GM10248 (cell line): Measurements from ENCODE around the gene SLC25A22.
A peak's percentile ranks its signal among the peaks of the same experiment; 100 is the strongest.

ENCODE experiments used
- CTCF ChIA-PET: fragments of 300-600 bp; sonication (Branson Sonifier 250); formaldehyde crosslinking; extraction: SDS; loops from one replicate; lab custom pipeline; 2021; ENCODE audit warnings: antibody characterized with exemption; lab: Yijun Ruan, JAX
- POLR2A ChIA-PET: fragments of 350-650 bp; sonication (Branson Sonifier 250); formaldehyde crosslinking; extraction: SDS; loops from one replicate; lab custom pipeline; 2020; ENCODE audit warnings: antibody characterized with exemption; lab: Yijun Ruan, JAX
- DNase-seq: peaks from one replicate; pipeline ENCODE4 v3.0.0; 2012; ENCODE audit errors: extremely low spot score
- TF ChIP-seq, protein P1 (sequence below): IDR thresholded peaks from 2 replicates; pipeline ENCODE4 v1.5.1; 2012; ENCODE audit warnings: mild to moderate bottlenecking, low read depth; ENCODE audit errors: extremely low read depth, missing control alignments, control extremely low read depth

The SLC25A22 gene

GRCh38 chr11:843818-844692 lies 46.0 kb upstream of the SLC25A22 start:
- DNase-seq: no peak
- ChIA-PET CTCF (interaction anchor here (1.2 to 1.7 kb wide), 3 partner anchors 13 to 209 kb away, joined by 3 to 5 read pairs (median 3); no protein-coding TSS in a partner anchor), POLR2A (interaction anchor here (0.6 to 1.3 kb wide), 3 partner anchors 10 to 236 kb away, joined by 4 to 6 read pairs (median 5); partner anchors contain the start of gene CD151)
- TF ChIP-seq, protein P1, sequence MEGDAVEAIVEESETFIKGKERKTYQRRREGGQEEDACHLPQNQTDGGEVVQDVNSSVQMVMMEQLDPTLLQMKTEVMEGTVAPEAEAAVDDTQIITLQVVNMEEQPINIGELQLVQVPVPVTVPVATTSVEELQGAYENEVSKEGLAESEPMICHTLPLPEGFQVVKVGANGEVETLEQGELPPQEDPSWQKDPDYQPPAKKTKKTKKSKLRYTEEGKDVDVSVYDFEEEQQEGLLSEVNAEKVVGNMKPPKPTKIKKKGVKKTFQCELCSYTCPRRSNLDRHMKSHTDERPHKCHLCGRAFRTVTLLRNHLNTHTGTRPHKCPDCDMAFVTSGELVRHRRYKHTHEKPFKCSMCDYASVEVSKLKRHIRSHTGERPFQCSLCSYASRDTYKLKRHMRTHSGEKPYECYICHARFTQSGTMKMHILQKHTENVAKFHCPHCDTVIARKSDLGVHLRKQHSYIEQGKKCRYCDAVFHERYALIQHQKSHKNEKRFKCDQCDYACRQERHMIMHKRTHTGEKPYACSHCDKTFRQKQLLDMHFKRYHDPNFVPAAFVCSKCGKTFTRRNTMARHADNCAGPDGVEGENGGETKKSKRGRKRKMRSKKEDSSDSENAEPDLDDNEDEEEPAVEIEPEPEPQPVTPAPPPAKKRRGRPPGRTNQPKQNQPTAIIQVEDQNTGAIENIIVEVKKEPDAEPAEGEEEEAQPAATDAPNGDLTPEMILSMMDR: no peak

GRCh38 chr11:843086-843734 lies 45.1 kb upstream of the SLC25A22 start:
- no peak for DNase-seq
- POLR2A ChIA-PET: interaction anchor here (0.6 to 1.3 kb wide), 4 partner anchors 11 to 237 kb away, joined by 4 to 6 read pairs (median 5); partner anchors contain the start of genes CD151 and PNPLA2
- TF ChIP-seq, protein P1: no peak
- CTCF ChIA-PET: interaction anchor here (0.9 to 1.7 kb wide), 5 partner anchors 12 to 210 kb away, joined by 3 to 7 read pairs (median 3); partner anchors contain the start of gene PNPLA2

DNA sequence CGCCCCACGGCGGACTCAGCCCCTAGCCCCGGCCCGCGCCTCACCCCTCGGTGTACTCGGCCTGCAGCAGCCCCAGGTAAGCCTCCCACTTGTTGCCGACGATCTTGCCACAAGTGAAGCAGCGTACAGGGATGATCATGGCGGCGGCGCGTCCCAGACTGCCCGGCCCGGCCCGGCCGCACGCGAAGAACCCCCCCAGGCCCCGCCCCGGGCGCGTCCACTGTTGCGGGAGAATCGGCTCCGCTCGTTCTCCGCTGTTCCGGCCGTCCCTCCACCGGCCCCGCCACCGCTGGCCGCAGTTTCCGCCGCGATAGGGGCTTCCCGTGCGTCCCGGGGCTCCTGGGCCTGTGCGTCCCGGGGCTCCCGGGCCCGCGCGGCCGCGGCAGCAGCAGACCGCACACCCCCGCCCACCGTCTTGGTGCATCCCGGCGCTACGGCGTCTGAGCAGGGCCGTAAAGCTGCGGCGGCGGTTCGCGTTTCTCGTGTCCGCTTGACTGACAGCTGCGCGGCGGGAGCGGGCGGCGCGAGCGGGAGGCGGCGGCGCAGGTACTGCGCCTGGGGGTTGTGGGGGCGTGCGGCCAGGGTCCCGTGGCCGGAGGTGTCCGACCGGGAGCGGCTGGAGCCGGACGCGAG lies 44.4 kb upstream of the SLC25A22 start, which contains the start of the genes POLR2L and TSPAN4:
Gene POLR2L (minus strand): TSS at position 160 of the 633 bp plus-strand sequence. CDS start 21 bp downstream, at position 139.
Gene TSPAN4 (plus strand): TSS at position 483 of the 633 bp plus-strand sequence. CDS start 7,453 bp downstream, outside the sequence.
- ChIA-PET CTCF (interaction anchor here (0.8 to 1.7 kb wide), 6 partner anchors 12 to 210 kb away, joined by 3 to 7 read pairs (median 3); partner anchors contain the start of gene PNPLA2), POLR2A (interaction anchor here (1.0 to 1.5 kb wide), 3 partner anchors 10 to 23 kb away, joined by 5 to 7 read pairs (median 5); partner anchors contain the start of genes CD151 and PNPLA2)
- TF ChIP-seq, protein P1: no peak
- peak; percentile 94 for DNase-seq

- ChIA-PET POLR2A (interaction anchor here (0.9 to 1.5 kb wide), 2 partner anchors 9 to 13 kb away, joined by 4 to 7 read pairs; partner anchors contain the start of gene CD151), CTCF (interaction anchor here (0.8 to 1.7 kb wide), 2 partner anchors 17 to 29 kb away, joined by 4 read pairs; no protein-coding TSS in a partner anchor)
- TF ChIP-seq, protein P1: no peak
- no peak for DNase-seq
Measured at GRCh38 chr11:841981-842369, 43.9 kb upstream of the SLC25A22 start.

DNA sequence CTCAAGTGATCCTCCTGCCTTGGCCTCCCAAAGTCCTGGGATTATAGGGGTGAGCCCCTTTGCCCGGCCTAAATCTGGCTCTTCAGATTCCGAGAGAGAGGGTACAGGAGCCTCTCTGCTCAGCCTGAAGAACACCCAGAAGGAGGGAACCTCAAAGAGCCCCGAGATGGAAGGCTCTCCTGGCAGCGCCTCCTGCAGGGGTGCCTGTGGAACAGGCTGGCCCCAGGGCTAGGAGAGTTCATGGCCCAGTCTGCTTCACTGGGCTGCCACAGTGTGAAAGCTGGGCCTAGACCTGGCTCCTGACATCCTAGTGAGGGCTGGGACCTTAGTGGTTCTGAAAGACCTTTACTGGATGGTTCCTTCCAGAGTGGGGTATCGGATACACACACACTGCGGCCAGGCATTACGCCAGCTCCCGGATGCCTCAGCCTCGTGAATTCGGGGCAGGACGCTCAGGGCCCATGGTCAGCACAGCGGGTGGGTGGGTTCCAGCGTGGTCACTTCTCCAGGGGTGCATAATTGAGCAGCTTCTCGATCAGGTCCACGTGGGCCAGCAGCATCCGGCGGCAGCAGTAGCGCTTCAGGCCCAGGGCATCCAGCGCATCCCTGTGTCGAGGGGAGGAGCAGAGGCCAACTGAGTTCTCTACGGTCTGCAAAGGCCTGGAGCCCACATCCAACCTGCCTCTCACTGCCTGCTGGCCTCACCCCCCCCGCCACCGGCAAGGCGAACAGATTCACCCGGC lies 42.0 kb upstream of the SLC25A22 start:
- CTCF ChIA-PET: interaction anchor here (1.2 to 2.0 kb wide), 4 partner anchors 9 to 21 kb away, joined by 4 to 7 read pairs (median 5); partner anchors contain the start of genes CRACR2B and PNPLA2
- DNase-seq: no peak
- TF ChIP-seq, protein P1: peak; percentile 30
- POLR2A ChIA-PET: no interaction called here
